Measurements from ENCODE around the gene NR3C2.
"Not testable (repeated sequence)": the region's sequence is repeated elsewhere in the genome, so short reads cannot be mapped to it uniquely, and the experiment has no call there.

NR3C2 gene

DNA sequence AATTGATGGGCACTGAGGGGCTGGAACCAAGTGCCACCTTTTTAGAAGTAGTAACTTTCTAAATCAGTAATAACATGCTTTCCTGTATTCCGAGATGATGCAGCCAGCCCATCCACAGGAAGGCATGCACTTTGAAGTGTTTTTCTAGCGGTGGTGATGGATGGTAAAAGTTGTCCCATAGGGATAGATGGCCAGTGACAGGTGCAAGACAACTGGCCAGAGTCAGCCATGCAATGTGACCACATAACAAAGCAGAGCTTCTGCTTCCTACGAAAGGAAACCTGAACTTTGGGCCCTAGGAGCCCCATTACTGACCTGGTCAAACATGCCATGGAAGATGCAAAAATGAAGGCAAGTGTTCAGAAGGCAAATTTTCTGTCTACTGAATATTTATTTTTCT, 72.3 kb downstream of the NR3C2 start:
- no peak for DNase-seq (ENCODE audit: low read depth in 2 of 2)

- DNase-seq (ENCODE audit: low read depth in 2 of 2), result no peak
These were observed 74.5 kb downstream of the NR3C2 start for GRCh38 chr4:148367756-148368155.

GRCh38 chr4:148366251-148366650, 76.0 kb downstream of the NR3C2 start:
- DNase-seq (ENCODE audit: low read depth in 2 of 2), result no peak

- no peak for DNase-seq (ENCODE audit: low read depth in 2 of 2)
These were observed 77.7 kb downstream of the NR3C2 start for GRCh38 chr4:148364525-148364924.

DNA sequence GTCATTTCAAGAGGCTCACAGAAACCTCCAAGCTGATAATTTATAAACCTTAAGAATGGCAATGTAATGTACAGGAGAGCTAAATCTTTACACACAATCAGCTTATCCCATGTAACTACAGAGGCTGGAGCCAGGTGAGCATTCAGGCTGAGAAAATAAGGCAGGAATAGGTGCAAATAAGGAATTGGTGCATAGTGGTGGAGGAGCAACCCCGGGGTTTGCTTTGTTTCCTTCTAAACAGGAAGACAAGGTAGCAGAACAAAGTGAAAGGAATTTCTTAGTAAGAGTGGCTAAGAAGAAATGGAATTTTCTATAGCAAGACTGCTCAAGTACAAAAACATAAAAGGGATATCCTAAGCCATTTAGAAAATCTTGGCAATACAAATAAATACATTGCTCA, 82.4 kb downstream of the NR3C2 start:
- no peak for DNase-seq (ENCODE audit: low read depth in 2 of 2)

- no peak for DNase-seq (ENCODE audit: low read depth in 2 of 2)
These were observed 86.6 kb downstream of the NR3C2 start for GRCh38 chr4:148355442-148356123.

DNA sequence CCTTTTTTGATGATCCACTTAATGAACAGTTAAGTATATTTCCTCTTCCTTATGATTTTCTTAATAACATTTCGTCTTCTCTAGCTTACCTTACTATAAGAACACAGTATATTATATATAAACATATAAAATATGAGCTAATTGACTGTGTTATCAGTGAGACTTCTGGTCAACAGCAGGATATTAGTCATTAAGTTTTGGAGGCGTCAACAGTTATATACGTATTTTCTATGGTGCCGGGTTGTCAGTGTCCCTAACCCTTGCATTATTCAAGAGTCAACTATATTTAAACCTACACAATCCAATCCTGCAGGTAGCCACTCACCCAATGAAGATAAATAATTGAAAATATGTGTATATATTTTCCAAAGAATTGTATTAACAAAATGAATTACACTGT, 88.0 kb downstream of the NR3C2 start:
- no peak for DNase-seq (ENCODE audit: low read depth in 2 of 2)

GRCh38 chr4:148353571-148353970, 88.6 kb downstream of the NR3C2 start:
- DNase-seq (ENCODE audit: low read depth in 2 of 2), result no peak

DNA sequence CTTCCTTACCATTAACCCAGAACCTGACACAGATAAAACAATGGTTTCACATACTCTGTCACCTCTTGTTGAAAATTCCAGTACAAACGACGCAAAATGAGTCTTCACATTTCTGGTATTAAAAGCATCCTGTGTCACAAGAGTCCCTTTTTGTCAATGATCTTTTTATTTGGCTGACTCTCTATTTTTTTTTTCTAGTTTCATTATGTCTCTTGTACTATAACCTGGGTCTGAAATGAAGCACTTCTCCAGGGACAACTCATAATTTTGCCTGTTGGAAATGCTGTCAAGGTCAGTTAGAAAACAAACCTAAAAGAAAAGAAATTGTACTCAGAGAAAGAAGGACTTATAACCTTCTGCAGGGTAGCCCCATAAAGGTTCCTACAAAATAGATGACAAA, 93.1 kb downstream of the NR3C2 start:
- no peak for DNase-seq (ENCODE audit: low read depth in 2 of 2)

DNA sequence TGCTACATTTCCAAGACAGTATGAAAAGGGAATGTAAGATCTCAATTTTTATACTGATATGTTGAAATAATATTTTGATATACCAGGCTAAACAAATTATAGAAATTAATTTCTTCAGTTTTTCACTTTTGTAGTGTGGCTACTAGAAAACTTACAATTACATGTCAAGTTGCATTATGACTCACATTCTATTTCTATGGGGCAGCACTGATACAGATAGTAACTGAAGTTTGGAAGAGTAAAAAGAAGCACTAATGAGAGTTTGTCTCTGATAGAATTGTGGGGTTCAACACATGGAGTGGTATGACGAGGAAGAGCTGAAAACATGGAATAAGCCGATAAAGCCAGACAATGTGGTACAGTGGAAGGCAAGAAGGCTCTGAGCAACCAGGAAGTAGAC, 95.6 kb downstream of the NR3C2 start:
- no peak for DNase-seq (ENCODE audit: low read depth in 2 of 2)

- no peak for DNase-seq (ENCODE audit: low read depth in 2 of 2)
These were observed 96.7 kb downstream of the NR3C2 start for GRCh38 chr4:148345509-148345908.

- no peak for DNase-seq (ENCODE audit: low read depth in 2 of 2)
These were observed 97.3 kb downstream of the NR3C2 start for GRCh38 chr4:148344941-148345340.

- DNase-seq (ENCODE audit: low read depth in 2 of 2), result no peak
These were observed 97.9 kb downstream of the NR3C2 start for GRCh38 chr4:148344352-148344751.

DNA sequence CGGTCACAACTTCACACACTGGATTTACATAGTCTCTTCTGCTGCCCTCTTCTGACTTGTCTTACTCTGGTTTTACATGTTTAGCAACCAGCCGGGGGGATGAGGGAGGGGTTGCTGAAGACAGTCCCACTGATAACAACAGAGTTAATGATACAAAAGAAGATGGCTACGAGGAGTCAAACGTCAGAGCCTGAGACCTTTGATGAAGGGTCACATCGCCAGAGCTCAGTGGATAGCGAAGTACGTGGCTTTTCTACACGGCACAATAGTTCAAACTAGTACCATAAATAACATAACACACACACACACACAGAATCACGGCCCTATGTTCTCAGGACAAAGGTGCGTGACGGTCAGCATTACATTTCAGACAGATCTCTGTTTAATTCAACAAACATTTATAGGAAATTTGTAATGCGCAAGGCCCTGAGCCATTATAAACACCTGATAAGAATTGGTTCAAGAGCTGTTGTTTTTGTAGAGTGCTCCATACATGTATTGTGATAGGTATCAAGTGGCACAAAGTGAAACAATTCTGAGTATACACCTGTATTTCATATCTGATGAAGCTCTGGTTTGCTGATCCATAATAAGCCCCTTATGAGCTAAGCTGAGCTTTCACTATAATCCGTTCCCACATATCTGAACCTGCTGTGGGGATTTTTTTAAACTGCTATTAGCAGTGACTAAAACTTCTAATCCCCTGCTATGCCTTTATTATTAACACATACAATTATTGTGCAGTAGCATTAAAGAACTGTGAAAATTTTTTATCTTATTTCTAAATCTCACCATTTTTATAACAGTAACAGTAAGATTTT, 100.0 kb downstream of the NR3C2 start:
- no peak for DNase-seq (ENCODE audit: low read depth in 2 of 2)

DNA sequence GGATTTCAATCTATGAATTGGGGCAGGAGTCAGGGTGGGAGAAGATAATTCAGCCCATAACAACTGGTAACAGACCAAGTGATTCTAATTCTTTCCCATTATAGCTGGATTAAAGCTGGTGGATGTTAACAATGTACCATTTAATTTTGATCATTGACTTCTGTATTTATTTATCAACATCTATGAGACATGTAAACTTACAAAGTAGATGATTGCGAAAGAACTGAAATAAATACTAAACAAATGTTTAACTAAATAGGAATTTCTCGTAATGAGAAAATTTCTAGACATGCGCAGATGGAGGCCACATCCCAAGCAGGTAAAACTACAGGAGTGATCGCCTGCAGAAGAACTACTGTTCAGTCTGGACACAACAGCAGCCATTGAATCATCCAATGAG, 107.1 kb downstream of the NR3C2 start:
- no peak for DNase-seq (ENCODE audit: low read depth in 2 of 2)

- no peak for DNase-seq (ENCODE audit: low read depth in 2 of 2)
These were observed 108.9 kb downstream of the NR3C2 start for GRCh38 chr4:148333265-148333664.

GRCh38 chr4:148332486-148332885, 109.7 kb downstream of the NR3C2 start:
- no peak for DNase-seq (ENCODE audit: low read depth in 2 of 2)

DNA sequence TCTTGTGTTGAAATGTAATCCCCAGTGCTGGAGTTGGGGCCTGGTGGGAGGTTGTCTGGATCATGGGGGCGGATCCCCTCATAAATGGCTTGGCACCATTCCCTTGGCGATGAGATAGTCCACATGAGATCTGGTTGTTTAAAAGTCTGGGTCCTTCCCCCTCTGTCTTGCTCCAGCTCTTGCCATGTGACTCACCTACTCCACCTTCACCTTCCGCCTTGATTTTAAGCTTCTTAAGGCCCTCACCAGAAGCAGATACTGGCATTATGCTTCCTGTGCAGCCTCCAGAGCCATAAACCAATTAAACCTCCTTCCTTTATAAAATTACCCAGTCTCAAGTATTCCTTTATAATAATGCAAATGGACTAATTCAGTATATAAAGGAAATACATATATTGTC, 111.5 kb downstream of the NR3C2 start:
- DNase-seq (ENCODE audit: low read depth in 2 of 2), result no peak

DNA sequence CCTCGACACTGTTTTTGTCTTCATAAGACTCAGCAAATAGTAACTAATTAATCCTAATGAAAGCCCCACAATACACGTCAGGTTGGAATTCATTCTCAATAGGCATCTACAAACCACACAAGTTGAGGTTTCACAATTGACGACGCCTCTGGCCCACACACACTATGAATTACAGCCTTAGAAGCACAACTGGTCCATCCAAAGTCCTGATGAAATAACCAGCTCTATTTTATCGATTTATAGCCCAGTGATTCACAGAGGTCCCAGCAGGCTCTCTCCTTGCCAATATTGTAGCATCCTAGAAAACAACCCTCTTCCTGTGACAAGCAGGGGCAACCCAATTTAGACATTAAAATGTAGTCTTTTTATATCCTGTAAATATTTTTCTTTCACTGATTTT, 112.1 kb downstream of the NR3C2 start:
- no peak for DNase-seq (ENCODE audit: low read depth in 2 of 2)

- DNase-seq (ENCODE audit: low read depth in 2 of 2), result no peak
These were observed 112.5 kb downstream of the NR3C2 start for GRCh38 chr4:148329751-148330150.

DNA sequence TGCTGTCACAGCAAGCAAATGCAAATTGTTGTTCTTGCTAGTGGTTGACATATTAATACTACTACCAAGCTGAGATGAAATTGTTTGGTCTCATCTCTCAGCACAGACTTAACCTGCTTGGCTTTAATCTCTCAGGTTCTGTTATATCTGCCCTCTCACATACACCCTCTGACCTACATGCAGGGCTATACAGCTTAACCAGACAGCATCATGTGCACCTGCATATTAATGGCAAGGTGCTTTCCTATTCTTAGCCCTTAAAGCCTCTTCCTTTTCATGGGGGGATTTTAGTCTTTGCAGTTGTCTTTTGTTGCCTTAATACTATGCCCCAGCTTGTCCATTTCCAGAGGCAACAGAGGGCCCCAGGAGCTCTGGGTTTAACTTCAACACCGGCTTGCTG, 114.5 kb downstream of the NR3C2 start:
- no peak for DNase-seq (ENCODE audit: low read depth in 2 of 2)

GRCh38 chr4:148323316-148323715, 118.9 kb downstream of the NR3C2 start:
- not testable (repeated sequence) for DNase-seq (ENCODE audit: low read depth in 2 of 2)

DNA sequence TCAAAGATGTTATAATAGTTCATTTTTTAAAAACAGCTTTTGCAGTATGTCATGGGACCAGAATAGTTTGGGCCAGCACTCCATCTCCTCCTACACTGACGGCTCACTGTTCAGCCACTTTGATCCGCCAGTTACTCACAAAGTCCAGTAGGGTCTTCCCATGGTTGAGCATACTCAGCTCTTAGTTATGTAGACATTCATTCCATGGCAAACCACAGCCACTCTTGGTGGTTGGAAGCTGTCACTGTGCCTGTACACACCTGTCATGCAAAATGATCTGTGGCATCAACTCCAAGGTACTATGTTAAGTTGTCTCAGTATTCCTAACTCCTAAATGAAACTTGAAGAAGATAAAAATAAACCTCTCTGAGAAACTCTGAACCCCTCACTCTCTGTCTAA, 127.2 kb downstream of the NR3C2 start:
- DNase-seq (ENCODE audit: low read depth in 2 of 2), result no peak

All from activated CD4-positive, alpha-beta T cell treated with anti-CD3 and anti-CD28 coated beads for 24 hours (primary cell).